MCF 10A (cell line): Measurements from ENCODE around the gene BLTP2. TPM values are rescaled to one million over a fixed set of nuclear protein-coding genes. Genes with fewer than 3 reads are reported as not detected.

Experiments used
- BruUV-seq: library from RNA; stranded (reverse); fragments of 400-500 nt; replicated peaks from 2 replicates; lab custom pipeline; 2021; lab: Mats Ljungman, UMichigan
- CTCF ChIA-PET: fragments of 300-600 bp; sonication (Branson Sonifier 250); formaldehyde crosslinking; extraction: SDS; loops from one replicate; lab custom pipeline; 2021; ENCODE audit warnings: antibody characterized with exemption, inconsistent platforms; lab: Yijun Ruan, JAX
- POLR2A ChIA-PET: fragments of 300-600, 350-650 bp; sonication (Branson Sonifier 250); formaldehyde crosslinking; extraction: SDS; loops from one replicate; lab custom pipeline; 2020; ENCODE audit warnings: antibody characterized with exemption, inconsistent platforms; lab: Yijun Ruan, JAX
- DNase-seq: peaks from one replicate; pipeline ENCODE4 v3.0.0-alpha.2; 2018; ENCODE audit not compliant: unreplicated experiment
- H3K27ac Mint-ChIP-seq: one replicate; pipeline ENCODE4 v1.8.0; 2022; ENCODE audit warnings: mild to moderate bottlenecking, low read depth, mixed read lengths; ENCODE audit not compliant: unreplicated experiment
- H3K27me3 Mint-ChIP-seq: one replicate; pipeline ENCODE4 v1.8.0; 2022; ENCODE audit warnings: mixed read lengths; ENCODE audit not compliant: insufficient read depth, unreplicated experiment
- H3K36me3 Mint-ChIP-seq: one replicate; pipeline ENCODE4 v1.8.0; 2022; ENCODE audit warnings: mild to moderate bottlenecking, moderate library complexity, mixed read lengths; ENCODE audit not compliant: insufficient read depth, unreplicated experiment
- H3K4me1 Mint-ChIP-seq: one replicate; pipeline ENCODE4 v1.8.0; 2022; ENCODE audit warnings: mixed read lengths; ENCODE audit not compliant: insufficient read depth, unreplicated experiment
- H3K4me3 Mint-ChIP-seq: one replicate; pipeline ENCODE4 v1.8.0; 2022; ENCODE audit warnings: mild to moderate bottlenecking, moderate library complexity, mixed read lengths; ENCODE audit not compliant: unreplicated experiment
- H3K9me3 Mint-ChIP-seq: one replicate; pipeline ENCODE4 v1.8.0; 2022; ENCODE audit warnings: mixed read lengths; ENCODE audit not compliant: unreplicated experiment
- CTCF ChIP-seq: fragments of 200-600 bp; IDR thresholded peaks from one replicate; pipeline ENCODE4 v1.8.0; 2022; ENCODE audit warnings: antibody characterized with exemption, mild to moderate bottlenecking; ENCODE audit not compliant: unreplicated experiment
- intact Hi-C: fragments of 100-400 bp; cut with micrococcal nuclease; formaldehyde crosslinking; loops from 2 replicates; pipeline ENCODE4 v1.14.1; 2022
- total RNA-seq: library from RNA; stranded (reverse); gene quantifications from 2 replicates; pipeline ENCODE4 v1.2.3, GENCODE V29; 2022

The BLTP2 gene
- total RNA-seq, 1 experiment from 2014 or later = 119 TPM

GRCh38 chr17:28688481-28688880 is 43.5 kb upstream of the BLTP2 start:
- no peaks in the 10 kb centered on the region for H3K4me1 Mint-ChIP-seq
- TF ChIP-seq CTCF = no peak
- no peak overlapping the region for H3K27ac Mint-ChIP-seq
- no peaks in the 10 kb centered on the region for H3K9me3 Mint-ChIP-seq
- ChIA-PET POLR2A (interaction anchor here (0.8 to 1.4 kb wide), 4 partner anchors 26 to 56 kb away, joined by 3 to 4 read pairs (median 4); partner anchors contain the start of genes SDF2 and SUPT6H), CTCF (interaction anchor here (0.6 kb wide), 1 partner anchor 191 kb away, joined by 3 read pairs; no protein-coding TSS in a partner anchor)
- H3K27me3 Mint-ChIP-seq = no peaks in the 10 kb centered on the region
- H3K4me3 Mint-ChIP-seq = no peak overlapping the region
- DNase-seq = no peak
- H3K36me3 Mint-ChIP-seq = peaks cover 100% of the 10 kb centered on the region
- no TSS peak for BruUV-seq
- intact Hi-C loops = no loop called here

GRCh38 chr17:28686296-28686695 is 41.3 kb upstream of the BLTP2 start:
- CTCF ChIA-PET = interaction anchor here (0.6 to 1.6 kb wide), 2 partner anchors 9 to 328 kb away, joined by 3 to 4 read pairs; no protein-coding TSS in a partner anchor
- peaks cover 100% of the 10 kb centered on the region for H3K36me3 Mint-ChIP-seq
- no peaks in the 10 kb centered on the region for H3K9me3 Mint-ChIP-seq
- POLR2A ChIA-PET = interaction anchor here (0.9 to 1.4 kb wide), 2 partner anchors 9 to 24 kb away, joined by 5 to 8 read pairs; partner anchors contain the start of genes SDF2 and SUPT6H
- H3K27ac Mint-ChIP-seq = no peak overlapping the region
- H3K4me1 Mint-ChIP-seq = no peaks in the 10 kb centered on the region
- no peak for DNase-seq
- intact Hi-C loops = no loop called here
- no peaks in the 10 kb centered on the region for H3K27me3 Mint-ChIP-seq
- BruUV-seq = no TSS peak
- TF ChIP-seq CTCF = no peak
- no peak overlapping the region for H3K4me3 Mint-ChIP-seq

GRCh38 chr17:28685366-28685765 is 40.4 kb upstream of the BLTP2 start:
- Mint-ChIP-seq H3K36me3 (peaks cover 100% of the 10 kb centered on the region), H3K4me1 (no peaks in the 10 kb centered on the region), H3K27me3 (no peaks in the 10 kb centered on the region), H3K9me3 (no peaks in the 10 kb centered on the region), H3K4me3 (no peak overlapping the region), H3K27ac (peak overlapping the region; percentile 49)
- DNase-seq = no peak
- ChIA-PET CTCF (interaction anchor here (0.6 kb wide), 1 partner anchor 37 kb away, joined by 4 read pairs; no protein-coding TSS in a partner anchor), POLR2A (interaction anchor here (0.6 to 1.4 kb wide), 3 partner anchors 8 to 37 kb away, joined by 3 to 8 read pairs (median 5); partner anchors contain the start of genes SDF2 and SUPT6H)
- no peak for TF ChIP-seq CTCF
- intact Hi-C loops = no loop called here
- BruUV-seq = no TSS peak

- intact Hi-C loops = no loop called here
- H3K36me3 Mint-ChIP-seq = peaks cover 99% of the 10 kb centered on the region
- CTCF ChIA-PET = no interaction called here
Measured at GRCh38 chr17:28684963-28685362, 40.0 kb upstream of the BLTP2 start.

More at GRCh38 chr17:28684963-28685362, 40.0 kb upstream of the BLTP2 start:
- no peak overlapping the region for H3K27ac Mint-ChIP-seq
- H3K27me3 Mint-ChIP-seq = no peaks in the 10 kb centered on the region
- no TSS peak for BruUV-seq
- H3K9me3 Mint-ChIP-seq = no peaks in the 10 kb centered on the region
- H3K4me1 Mint-ChIP-seq = no peaks in the 10 kb centered on the region
- no peak for TF ChIP-seq CTCF
- peak; percentile 52 for DNase-seq
- POLR2A ChIA-PET = interaction anchor here (0.6 kb wide), 1 partner anchor 36 kb away, joined by 3 read pairs; no protein-coding TSS in a partner anchor
- no peak overlapping the region for H3K4me3 Mint-ChIP-seq
